Measurements from ENCODE around the gene SLC2A5. TPM values are rescaled to one million over a fixed set of nuclear protein-coding genes. Genes with fewer than 3 reads are reported as not detected.
A peak's percentile ranks its signal among the peaks of the same experiment; 100 is the strongest.

SLC2A5 gene
- polyA plus RNA-seq, 2 donors = 3.5 to 3.6 TPM

DNA sequence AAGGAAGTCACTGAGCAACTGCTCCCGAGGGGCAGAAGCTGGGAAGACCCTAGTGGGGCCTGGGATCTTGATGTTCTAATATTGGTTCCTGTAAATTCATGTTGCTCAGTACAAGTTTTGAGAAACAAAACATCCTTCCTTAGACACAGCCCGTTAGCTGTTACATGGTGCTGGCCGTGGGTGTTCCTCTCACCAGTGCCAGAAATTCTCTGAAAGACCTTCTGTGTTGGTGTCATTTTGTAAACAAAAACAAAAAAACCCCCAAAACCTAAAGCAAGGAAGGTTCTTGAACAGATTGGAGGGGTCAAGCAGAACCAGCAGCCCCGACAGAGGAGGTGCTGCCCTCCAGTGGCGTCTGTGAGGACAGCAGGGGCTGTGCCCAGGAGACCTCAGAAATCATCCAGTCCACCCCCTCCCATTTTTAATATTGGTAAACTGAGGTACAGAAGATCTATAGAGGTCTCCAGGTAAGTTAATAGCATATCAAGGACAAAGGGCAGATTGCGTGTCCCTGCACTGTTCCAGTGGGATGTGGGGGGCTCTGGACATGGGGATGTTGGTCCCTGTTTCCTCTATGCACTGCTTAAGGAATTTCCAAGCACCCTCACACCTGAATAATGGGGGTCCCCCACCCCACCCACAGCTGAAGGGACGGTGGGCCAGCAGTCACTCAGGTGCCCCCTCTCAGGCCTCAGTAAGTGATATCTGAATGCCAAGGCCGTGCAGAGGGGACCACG, 81.4 kb downstream of the SLC2A5 start:
- Histone ChIP-seq H3K36me3 (ENCODE audit: control insufficient read depth in 2 of 2, insufficient read depth in 2 of 2, low read length in 1 of 2) (no peaks in the 10 kb centered on the region), H3K4me3 (ENCODE audit: low read depth in 1 of 2, low read length in 2 of 2) (no peak overlapping the region), H3K4me1 (ENCODE audit: control insufficient read depth in 2 of 2, insufficient read depth in 2 of 2, low read length in 1 of 2) (peaks cover 0 to 4% of the 10 kb centered on the region in 2 donors), H3K27me3 (ENCODE audit: control insufficient read depth in 1 of 2, insufficient read depth in 2 of 2, low read length in 2 of 2) (no peaks in the 10 kb centered on the region), H3K9me3 (ENCODE audit: control insufficient read depth in 2 of 2, insufficient read depth in 1 of 2, low read depth in 1 of 2, low read length in 1 of 2) (no peaks in the 10 kb centered on the region), H3K27ac (ENCODE audit: low read depth in 2 of 2, low read length in 1 of 2) (peak overlapping the region in 1 of 2 donors; percentile 54)
- WGBS, 2 donors = 34% methylated on average over 9 of the region's 9 CpGs

GRCh38 chr1:8986814-8987190, 82.6 kb downstream of the SLC2A5 start:
- H3K36me3 ChIP-seq (ENCODE audit: control insufficient read depth in 2 of 2, insufficient read depth in 2 of 2, low read length in 1 of 2) = no peaks in the 10 kb centered on the region
- peaks cover 0 to 4% of the 10 kb centered on the region in 2 donors for H3K4me1 ChIP-seq (ENCODE audit: control insufficient read depth in 2 of 2, insufficient read depth in 2 of 2, low read length in 1 of 2)
- H3K27me3 ChIP-seq (ENCODE audit: control insufficient read depth in 1 of 2, insufficient read depth in 2 of 2, low read length in 2 of 2) = no peaks in the 10 kb centered on the region
- H3K4me3 ChIP-seq (ENCODE audit: low read depth in 1 of 2, low read length in 2 of 2) = no peak overlapping the region
- peak overlapping the region; percentile 34 to 69 for H3K27ac ChIP-seq (ENCODE audit: low read depth in 2 of 2, low read length in 1 of 2)
- 88 to 89% methylated on average over 10 of the region's 10 CpGs for WGBS, 2 donors
- H3K9me3 ChIP-seq (ENCODE audit: control insufficient read depth in 2 of 2, insufficient read depth in 1 of 2, low read depth in 1 of 2, low read length in 1 of 2) = no peaks in the 10 kb centered on the region

GRCh38 chr1:8985915-8986813, 83.3 kb downstream of the SLC2A5 start:
- 42 to 51% methylated on average over 14 of the region's 14 CpGs for WGBS, 2 donors
- peak overlapping the region; percentile 83 to 86 for H3K27ac ChIP-seq (ENCODE audit: low read depth in 2 of 2, low read length in 1 of 2)

More at GRCh38 chr1:8985915-8986813, 83.3 kb downstream of the SLC2A5 start:
- Histone ChIP-seq H3K36me3 (ENCODE audit: control insufficient read depth in 2 of 2, insufficient read depth in 2 of 2, low read length in 1 of 2) (no peaks in the 10 kb centered on the region), H3K4me3 (ENCODE audit: low read depth in 1 of 2, low read length in 2 of 2) (no peak overlapping the region), H3K27me3 (ENCODE audit: control insufficient read depth in 1 of 2, insufficient read depth in 2 of 2, low read length in 2 of 2) (no peaks in the 10 kb centered on the region), H3K9me3 (ENCODE audit: control insufficient read depth in 2 of 2, insufficient read depth in 1 of 2, low read depth in 1 of 2, low read length in 1 of 2) (no peaks in the 10 kb centered on the region), H3K4me1 (ENCODE audit: control insufficient read depth in 2 of 2, insufficient read depth in 2 of 2, low read length in 1 of 2) (peaks cover 0 to 4% of the 10 kb centered on the region in 2 donors)

Other genes with a start within 250 kb of the SLC2A5 start
- 1,000 to 10,000 TPM in 1 of 2 donors, 100 to 1,000 TPM in 1; 403 to 1,101 TPM for gene ENO1, start 190.9 kb downstream of the SLC2A5 start, polyA plus RNA-seq
- under 1 TPM in 1 of 2 donors, not detected in 1; 0.06 TPM for gene CA6, start 123.8 kb downstream of the SLC2A5 start, polyA plus RNA-seq
- gene SLC2A7, start 43.2 kb downstream of the SLC2A5 start, polyA plus RNA-seq = not detected
- gene GPR157, start 59.5 kb upstream of the SLC2A5 start, polyA plus RNA-seq = 10 to 100 TPM; 15.7 to 15.9 TPM
- 1 to 10 TPM; 7.1 to 8.9 TPM for gene H6PD, start 165.1 kb upstream of the SLC2A5 start, polyA plus RNA-seq
- 10 to 100 TPM; 14.4 to 20.9 TPM for gene SPSB1, start 223.3 kb upstream of the SLC2A5 start, polyA plus RNA-seq